HG03342 (cell line): ENCODE data around the gene RBM6.
"Not testable (repeated sequence)": the region's sequence is repeated elsewhere in the genome, so short reads cannot be mapped to it uniquely, and the experiment has no call there.

Experiments
- ATAC-seq: cut with Tn5 transposase; IDR thresholded peaks from one replicate; pipeline ENCODE4 v1.9.1; 2021; ENCODE audit warnings: mild to moderate bottlenecking, moderate library complexity; ENCODE audit not compliant: unreplicated experiment

The RBM6 gene

GRCh38 chr3:50084951-50085350 is 145.0 kb downstream of the RBM6 start:
- not testable (repeated sequence) for ATAC-seq

- peak; percentile 97 for ATAC-seq
Observed at GRCh38 chr3:50088725-50089608, 149.0 kb downstream of the RBM6 start, which contains the start of gene RBM5. Gene RBM5 (plus strand): TSS chr3:50088919. CDS start chr3:50090435, 1,516 bp downstream.

- ATAC-seq, result no peak
Observed at GRCh38 chr3:50089609-50089945, 149.6 kb downstream of the RBM6 start.

GRCh38 chr3:50090984-50091383 is 151.0 kb downstream of the RBM6 start:
- no peak for ATAC-seq

- ATAC-seq, result no peak
Observed at GRCh38 chr3:50095352-50095998, 155.5 kb downstream of the RBM6 start.

GRCh38 chr3:50100386-50100785 is 160.4 kb downstream of the RBM6 start:
- ATAC-seq, result no peak

- no peak for ATAC-seq
Observed at GRCh38 chr3:50100956-50101845, 161.3 kb downstream of the RBM6 start.

- no peak for ATAC-seq
Observed at GRCh38 chr3:50102558-50102957, 162.6 kb downstream of the RBM6 start.

- no peak for ATAC-seq
Observed at GRCh38 chr3:50111757-50112156, 171.8 kb downstream of the RBM6 start.

- no peak for ATAC-seq
Observed at GRCh38 chr3:50112462-50112861, 172.5 kb downstream of the RBM6 start.

- ATAC-seq, result no peak
Observed at GRCh38 chr3:50117120-50117519, 177.2 kb downstream of the RBM6 start.

- no peak for ATAC-seq
Observed at GRCh38 chr3:50118237-50118636, 178.3 kb downstream of the RBM6 start.

- no peak for ATAC-seq
Observed at GRCh38 chr3:50119786-50120185, 179.8 kb downstream of the RBM6 start.

- ATAC-seq, result no peak
Observed at GRCh38 chr3:50120364-50121071, 180.6 kb downstream of the RBM6 start.

GRCh38 chr3:50121072-50122032 is 181.4 kb downstream of the RBM6 start:
- ATAC-seq, result peak; percentile 70

- no peak for ATAC-seq
Observed at GRCh38 chr3:50122071-50122470, 182.1 kb downstream of the RBM6 start.

GRCh38 chr3:50122661-50123391 is 182.9 kb downstream of the RBM6 start:
- ATAC-seq, result no peak

- no peak for ATAC-seq
Observed at GRCh38 chr3:50123394-50124051, 183.6 kb downstream of the RBM6 start.
